Measurements from ENCODE around the gene DCTN3.

- TF ChIP-seq EP300 (IDR thresholded peaks at IDR 0.05; ENCODE audit: borderline replicate concordance) = no peak
- TF ChIP-seq CREB1 (IDR thresholded peaks at IDR 0.05; ENCODE audit: low read depth) = no peak
- TF ChIP-seq NFIC (IDR thresholded peaks at IDR 0.05) = no peak
- no peak for TF ChIP-seq USF1 (IDR thresholded peaks at IDR 0.05)
- no peak for TF ChIP-seq ZBTB7A (IDR thresholded peaks at IDR 0.05; ENCODE audit: low read depth)
- no peak for TF ChIP-seq YY1 (IDR thresholded peaks at IDR 0.05; ENCODE audit: low read depth)
- TF ChIP-seq CEBPB (IDR thresholded peaks at IDR 0.05) = no peak
- no peak for TF ChIP-seq REST (IDR thresholded peaks at IDR 0.05; ENCODE audit: low read depth)
- no peak for TF ChIP-seq EGR1 (IDR thresholded peaks at IDR 0.05)
- TF ChIP-seq FOXM1 (IDR thresholded peaks at IDR 0.05; ENCODE audit: borderline replicate concordance, low read depth) = no peak
- TF ChIP-seq TAF1 (IDR thresholded peaks at IDR 0.05; ENCODE audit: low read depth) = no peak
- no peak for TF ChIP-seq RAD21 (IDR thresholded peaks at IDR 0.05; ENCODE audit: low read depth)
Observed at GRCh38 chr9:34578241-34579103, 41.8 kb downstream of the DCTN3 start.

Measured in Ishikawa (cell line).